CD14-positive monocyte (primary cell): ENCODE data around the gene RNF43. TPM values are rescaled to one million over a fixed set of nuclear protein-coding genes. Genes with fewer than 3 reads are reported as not detected.

Experiments used
- DNase-seq, 3 donors: peaks; one replicate each; pipeline ENCODE4 v3.0.0-alpha.2; 2011 to 2022
- H2AFZ ChIP-seq: 2 replicates; pipeline ENCODE4 v1.6.0; 2012; ENCODE audit warnings: mild to moderate bottlenecking, low read depth, low read length, inconsistent platforms; ENCODE audit not compliant: insufficient read depth, poor library complexity, severe bottlenecking
- H3K27ac ChIP-seq, 2 donors: 1 replicate in 1 of 2; 2 replicates in 1 of 2; pipeline ENCODE4 v1.5.1; 2012 to 2013; ENCODE audit warnings: low read length in 2 of 2, control low read depth in 1 of 2, inconsistent platforms in 1 of 2, low read depth in 1 of 2, mild to moderate bottlenecking in 1 of 2
- H3K27me3 ChIP-seq, 2 donors: one replicate each; pipeline versions ENCODE4 v1.6.0 to v1.6.1; 2011 to 2013; ENCODE audit warnings: low read length in 2 of 2; ENCODE audit not compliant: control insufficient read depth in 2 of 2, insufficient read depth in 2 of 2
- H3K36me3 ChIP-seq, 2 donors: replicated peaks in 1 of 2; 1 replicate in 1 of 2; 2 replicates in 1 of 2; pipeline versions ENCODE4 v1.5.1 to v1.6.1; 2012 to 2013; ENCODE audit warnings: low read length in 2 of 2, control low read depth in 1 of 2, inconsistent platforms in 1 of 2, mild to moderate bottlenecking in 1 of 2; ENCODE audit not compliant: insufficient read depth in 2 of 2, control insufficient read depth in 1 of 2
- H3K4me1 ChIP-seq, 2 donors: 1 replicate in 1 of 2; 2 replicates in 1 of 2; pipeline versions ENCODE4 v1.5.1 to v1.6.1; 2012 to 2013; ENCODE audit warnings: low read length in 2 of 2, control low read depth in 1 of 2, inconsistent platforms in 1 of 2, mild to moderate bottlenecking in 1 of 2, moderate library complexity in 1 of 2; ENCODE audit not compliant: insufficient read depth in 2 of 2, control insufficient read depth in 1 of 2
- H3K4me2 ChIP-seq: replicated peaks from 2 replicates; pipeline ENCODE3; 2012; ENCODE audit warnings: low read length, moderate library complexity, mild to moderate bottlenecking; ENCODE audit not compliant: poor library complexity, severe bottlenecking; ENCODE audit errors: extremely low read depth
- H3K4me3 ChIP-seq, 3 experiments: fragments of 200-600 bp in 1 of 3; sonication (generic) in 1 of 3; replicated peaks in 1 of 3; 1 replicate in 2 of 3; 2 replicates in 1 of 3; pipeline ENCODE4 v1.5.1; 2011 to 2013; ENCODE audit warnings: low read length in 3 of 3, mild to moderate bottlenecking in 3 of 3, control low read depth in 2 of 3, low read depth in 2 of 3, inconsistent platforms in 1 of 3, moderate library complexity in 1 of 3
- H3K79me2 ChIP-seq: 2 replicates; pipeline ENCODE4 v1.6.0; 2012; ENCODE audit warnings: mild to moderate bottlenecking, control low read depth, inconsistent platforms, low read length, moderate library complexity; ENCODE audit not compliant: insufficient read depth
- H3K9ac ChIP-seq: 2 replicates; pipeline ENCODE4 v1.6.0; 2017; ENCODE audit warnings: low read length, mild to moderate bottlenecking; ENCODE audit not compliant: insufficient read depth, poor library complexity, severe bottlenecking
- H3K9me3 ChIP-seq, 2 donors: replicated peaks in 1 of 2; 1 replicate in 1 of 2; 2 replicates in 1 of 2; pipeline versions ENCODE4 v1.5.1 to v1.6.1; 2012 to 2013; ENCODE audit warnings: low read length in 2 of 2, control low read depth in 1 of 2; ENCODE audit not compliant: control insufficient read depth in 1 of 2, insufficient read depth in 1 of 2
- H4K20me1 ChIP-seq: 2 replicates; pipeline ENCODE4 v1.6.0; 2012; ENCODE audit warnings: mild to moderate bottlenecking, low read length, control low read depth, moderate library complexity; ENCODE audit not compliant: insufficient read depth
- H3K27ac Mint-ChIP-seq, 7 donors: one replicate each; pipeline ENCODE4 v1.8.0; 2020; ENCODE audit warnings: mild to moderate bottlenecking in 7 of 7, mixed read lengths in 7 of 7, moderate library complexity in 6 of 7, inconsistent platforms in 2 of 7
- H3K27me3 Mint-ChIP-seq, 3 donors: one replicate each; pipeline ENCODE4 v1.8.0; 2021 to 2022; ENCODE audit warnings: low read depth in 3 of 3, mild to moderate bottlenecking in 3 of 3, mixed read lengths in 3 of 3, moderate library complexity in 3 of 3, inconsistent platforms in 1 of 3
- H3K36me3 Mint-ChIP-seq, 2 donors: one replicate each; pipeline ENCODE4 v1.8.0; 2020; ENCODE audit warnings: mixed read lengths in 2 of 2, inconsistent platforms in 1 of 2, mild to moderate bottlenecking in 1 of 2
- H3K4me1 Mint-ChIP-seq: one replicate; pipeline ENCODE4 v1.8.0; 2020; ENCODE audit warnings: mild to moderate bottlenecking, mixed read lengths
- H3K4me3 Mint-ChIP-seq, 2 donors: one replicate each; pipeline ENCODE4 v1.8.0; 2020; ENCODE audit warnings: mild to moderate bottlenecking in 2 of 2, mixed read lengths in 2 of 2, moderate library complexity in 1 of 2
- H3K9me3 Mint-ChIP-seq, 7 donors: one replicate each; pipeline ENCODE4 v1.8.0; 2020 to 2022; ENCODE audit warnings: mixed read lengths in 7 of 7, mild to moderate bottlenecking in 6 of 7, moderate library complexity in 6 of 7, inconsistent platforms in 2 of 7
- CTCF ChIP-seq: fragments of 200-600 bp; IDR thresholded peaks from one replicate; pipeline ENCODE4 v1.8.0; 2022; ENCODE audit warnings: antibody characterized with exemption, mild to moderate bottlenecking
- whole genome bisulfite sequencing: methylation state at CpG from one replicate; pipeline ENCODE4 v1.1.5; 2013; ENCODE audit warnings: missing lambda C conversion rate; ENCODE audit not compliant: insufficient coverage; 5-methylcytosine and 5-hydroxymethylcytosine counted together
- intact Hi-C, 2 donors: fragments of 100-400 bp; cut with micrococcal nuclease; formaldehyde crosslinking; loops; one replicate each; pipeline versions ENCODE4 v1.15.0 to v1.15.1; 2023
- polyA plus RNA-seq, 3 donors: library from polyadenylated mRNA; depleted of rRNA in 1 of 3; unstranded in 2 of 3; stranded (reverse) in 1 of 3; fragments of 300-500 nt in 2 of 3; fragments of >200 nt in 1 of 3; fragmentation: Illumina TruSeq in 2 of 3; gene quantifications; 1 replicate in 2 of 3; 2 replicates in 1 of 3; pipeline ENCODE4 v1.2.3, GENCODE V29; 2012 to 2021

Gene RNF43
- polyA plus RNA-seq, 3 donors: 0.01 to 0.11 TPM; not detected in 1

GRCh38 chr17:58370716-58371115, 46.6 kb downstream of the RNF43 start:
- no peaks in the 10 kb centered on the region for H3K27me3 ChIP-seq
- Mint-ChIP-seq H3K36me3 (no peaks in the 10 kb centered on the region), H3K4me3 (peak overlapping the region in 1 of 2 donors; percentile 38), H3K4me1 (peaks cover 15% of the 10 kb centered on the region), H3K27ac (no peak overlapping the region), H3K27me3 (peaks cover 2 to 14% (median 7%) of the 10 kb centered on the region in 3 donors), H3K9me3 (peaks cover 0 to 1% (median 0%) of the 10 kb centered on the region in 7 donors)
- no peak overlapping the region for H3K4me3 ChIP-seq
- H2AFZ ChIP-seq: no peak overlapping the region
- no peak overlapping the region for H3K27ac ChIP-seq
- no peaks in the 10 kb centered on the region for H3K79me2 ChIP-seq
- no peaks in the 10 kb centered on the region for H3K36me3 ChIP-seq
- no peak overlapping the region for H3K4me2 ChIP-seq
- H3K9ac ChIP-seq: no peak overlapping the region
- H3K9me3 ChIP-seq: no peaks in the 10 kb centered on the region
- no peak for TF ChIP-seq CTCF
- no peaks in the 10 kb centered on the region for H4K20me1 ChIP-seq
- H3K4me1 ChIP-seq: peaks cover 9 to 10% of the 10 kb centered on the region in 2 donors
- 100% methylated on average over 7 of the region's 9 CpGs for WGBS
- DNase-seq: no peak
- intact Hi-C loops: no loop called here

- no peak overlapping the region for H3K9ac ChIP-seq
- no peaks in the 10 kb centered on the region for H3K27me3 ChIP-seq
- no peak for DNase-seq
- Mint-ChIP-seq H3K4me1 (peaks cover 11% of the 10 kb centered on the region), H3K27me3 (peaks cover 2 to 14% (median 7%) of the 10 kb centered on the region in 3 donors), H3K4me3 (no peak overlapping the region), H3K36me3 (no peaks in the 10 kb centered on the region), H3K27ac (no peak overlapping the region), H3K9me3 (peaks cover 0 to 1% (median 0%) of the 10 kb centered on the region in 7 donors)
- H3K9me3 ChIP-seq: no peaks in the 10 kb centered on the region
- no peak for TF ChIP-seq CTCF
- no peak overlapping the region for H3K27ac ChIP-seq
- H4K20me1 ChIP-seq: no peaks in the 10 kb centered on the region
- H3K79me2 ChIP-seq: no peaks in the 10 kb centered on the region
- peaks cover 5 to 6% of the 10 kb centered on the region in 2 donors for H3K4me1 ChIP-seq
- no peak overlapping the region for H3K4me2 ChIP-seq
- intact Hi-C loops: no loop called here
- no CpG with 5 or more reads among the region's 5 CpGs for WGBS
- no peak overlapping the region for H3K4me3 ChIP-seq
- H3K36me3 ChIP-seq: no peaks in the 10 kb centered on the region
- H2AFZ ChIP-seq: no peak overlapping the region
These were observed 47.0 kb downstream of the RNF43 start for GRCh38 chr17:58370309-58370708.
